Cardiac fibroblast (primary cell): ENCODE data around the gene OR6B2.

ENCODE experiments used
- DNase-seq, 2 donors: peaks; one replicate each; pipeline versions ENCODE4 v3.0.0 to v3.0.0-alpha.2; 2010; ENCODE audit warnings: low read depth in 2 of 2
- H3K4me3 ChIP-seq, 2 donors: replicated peaks in 1 of 2; 1 replicate in 1 of 2; 2 replicates in 1 of 2; pipeline ENCODE4 v1.5.1; 2011; ENCODE audit warnings: low read depth in 2 of 2, low read length in 2 of 2, mild to moderate bottlenecking in 2 of 2, moderate library complexity in 1 of 2
- CTCF ChIP-seq: IDR thresholded peaks from one replicate; pipeline ENCODE4 v1.5.1; 2011; ENCODE audit warnings: low read depth, mild to moderate bottlenecking, low read length, inconsistent platforms

Gene OR6B2

GRCh38 chr2:240066489-240066888 is 36.3 kb upstream of the OR6B2 start:
- TF ChIP-seq CTCF: no peak
- DNase-seq: no peak
- no peak overlapping the region for H3K4me3 ChIP-seq

DNA sequence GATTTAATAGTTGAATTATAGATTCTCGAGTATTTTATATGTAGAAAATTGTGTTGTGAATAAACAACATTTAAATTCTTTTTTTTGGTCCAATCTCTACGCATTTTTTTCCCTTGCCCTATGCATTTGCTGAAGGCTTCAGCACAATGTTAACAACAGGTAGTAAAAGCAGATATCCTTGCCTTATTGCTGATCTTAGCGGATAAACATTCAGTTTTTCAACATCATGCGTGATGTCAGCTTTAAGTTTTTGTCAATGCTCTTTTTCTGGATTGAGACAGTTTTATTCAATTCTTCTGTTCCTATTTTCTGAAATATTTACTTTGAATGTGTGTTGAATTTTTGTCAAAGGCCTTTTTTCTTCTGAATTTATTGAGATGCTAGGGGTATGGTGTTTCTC is 34.7 kb upstream of the OR6B2 start:
- DNase-seq: no peak
- no peak overlapping the region for H3K4me3 ChIP-seq
- no peak for TF ChIP-seq CTCF

DNA sequence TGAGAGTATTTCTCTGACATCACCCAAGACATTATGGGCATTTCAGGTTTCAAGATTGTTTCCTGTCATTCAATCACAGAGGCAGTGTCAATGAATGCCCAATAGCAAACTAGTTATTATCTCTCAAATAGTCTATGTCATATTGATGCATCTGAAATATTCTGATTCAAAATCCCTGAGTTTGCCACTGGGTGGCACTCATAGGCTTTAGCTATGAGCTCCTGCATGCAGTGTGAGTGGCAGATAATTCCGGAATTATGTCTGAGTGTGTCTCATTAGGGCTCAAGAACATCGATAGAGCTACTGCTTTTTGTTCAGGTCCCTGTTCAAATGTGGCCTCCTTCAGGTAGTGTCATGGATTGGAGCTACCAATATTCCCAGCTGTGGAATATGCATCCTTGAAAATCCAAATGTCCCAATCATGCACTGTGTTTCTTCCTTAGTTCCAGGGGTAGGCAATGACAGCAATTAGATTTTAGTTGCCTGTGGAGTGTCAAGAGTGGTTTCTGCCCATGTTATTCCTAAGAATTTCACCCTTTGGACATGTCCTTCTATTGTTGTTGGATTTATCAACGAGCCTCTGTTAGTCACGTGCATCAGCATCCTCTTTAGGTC is 30.9 kb upstream of the OR6B2 start:
- H3K4me3 ChIP-seq: no peak overlapping the region
- DNase-seq: peak; percentile 65 to 68
- TF ChIP-seq CTCF: peak; percentile 56

DNA sequence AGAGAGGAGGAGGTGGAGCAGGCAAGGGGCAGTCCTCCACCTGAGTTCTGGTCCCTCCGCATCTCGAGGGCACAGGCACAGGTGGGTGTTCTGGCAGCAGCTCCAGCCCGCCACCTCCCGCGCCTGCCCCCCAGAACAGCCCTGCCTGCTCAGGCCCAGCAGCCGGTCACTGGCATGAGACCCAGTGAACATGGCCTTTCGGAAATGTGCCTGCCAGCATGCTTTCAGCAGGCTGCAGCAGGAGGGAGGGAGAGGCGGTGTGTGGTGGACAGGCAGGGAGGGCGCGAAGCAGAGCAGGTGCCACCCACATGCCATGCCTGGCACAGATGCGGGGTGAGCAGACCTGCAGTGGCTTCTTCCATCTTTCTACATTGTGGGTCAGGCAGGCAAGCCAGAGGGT is 26.4 kb upstream of the OR6B2 start:
- H3K4me3 ChIP-seq: no peak overlapping the region
- TF ChIP-seq CTCF: no peak
- no peak for DNase-seq

GRCh38 chr2:240055177-240055917 is 25.1 kb upstream of the OR6B2 start:
- H3K4me3 ChIP-seq: no peak overlapping the region
- DNase-seq: no peak
- TF ChIP-seq CTCF: no peak

DNA sequence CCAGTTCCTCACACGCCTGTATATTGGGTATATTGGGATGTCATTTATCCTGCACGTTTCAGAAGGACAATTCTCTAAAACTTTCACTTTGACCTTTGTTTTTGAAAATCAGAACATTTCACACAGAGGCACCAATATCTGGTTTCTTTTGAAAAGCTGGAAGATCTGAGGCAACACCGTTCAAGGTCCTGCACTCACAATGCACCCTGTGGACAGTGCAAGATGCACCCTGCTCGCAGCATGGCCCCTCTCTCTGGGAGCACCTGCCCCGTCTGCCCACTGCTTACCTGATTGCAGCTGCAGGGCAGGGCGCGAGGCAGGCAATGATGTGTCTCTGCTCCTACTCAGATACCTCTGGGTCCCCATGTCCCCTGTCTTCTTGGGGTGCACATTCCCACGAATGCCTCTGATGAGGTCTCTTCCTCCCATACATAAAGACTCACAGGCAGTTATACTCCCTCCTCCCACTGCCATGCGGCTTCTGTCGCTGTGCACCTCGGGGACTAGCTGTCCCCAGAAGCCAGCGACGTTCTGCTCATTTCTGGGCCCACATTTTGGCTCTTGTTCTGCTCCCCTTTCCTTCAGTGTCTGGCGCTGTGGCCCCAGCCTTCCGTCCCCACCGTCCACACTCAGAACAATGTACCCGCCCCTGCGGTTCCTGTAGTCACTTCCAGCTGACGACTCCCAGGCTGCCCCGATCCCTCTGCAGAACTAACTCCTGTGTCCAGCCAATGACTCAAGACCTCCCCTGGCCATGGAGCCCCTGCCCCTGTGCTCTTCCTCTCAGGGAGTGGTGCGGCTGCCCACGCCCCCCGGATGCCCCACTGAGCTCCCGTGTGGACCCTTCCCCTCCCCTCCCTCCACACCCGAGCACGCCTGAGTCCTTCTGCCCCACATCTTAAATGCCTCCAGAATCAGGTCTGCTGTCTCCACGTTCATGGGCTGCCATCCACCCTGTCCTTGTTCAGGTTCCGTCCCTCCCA is 23.2 kb upstream of the OR6B2 start, which contains the start of gene OR6B3:
TSS of gene OR6B3 (minus strand) at position 349 of the 983 bp plus-strand sequence.
- no peak for DNase-seq

More for the DNA sequence above, 23.2 kb upstream of the OR6B2 start, which contains the start of gene OR6B3:
- no peak within 1 kb of the TSS for H3K4me3 ChIP-seq
- no peak for TF ChIP-seq CTCF
